ENCODE results near the gene ADAP1.
"Not testable (repeated sequence)": the region's sequence is repeated elsewhere in the genome, so short reads cannot be mapped to it uniquely, and the experiment has no call there.

Gene ADAP1

GRCh38 chr7:935874-936385, 18.6 kb downstream of the ADAP1 start:
- no peak for DNase-seq

GRCh38 chr7:935164-935873, 19.2 kb downstream of the ADAP1 start:
- DNase-seq, result no peak

GRCh38 chr7:934469-935163, 19.9 kb downstream of the ADAP1 start:
- no peak for DNase-seq

- DNase-seq, result no peak
Observed at GRCh38 chr7:932651-932975, 21.9 kb downstream of the ADAP1 start.

GRCh38 chr7:931871-932650, 22.4 kb downstream of the ADAP1 start:
- no peak for DNase-seq

- DNase-seq, result no peak
Observed at GRCh38 chr7:930975-931758, 23.3 kb downstream of the ADAP1 start.

GRCh38 chr7:929311-929711, 25.2 kb downstream of the ADAP1 start:
- DNase-seq, result no peak

GRCh38 chr7:927031-927671, 27.3 kb downstream of the ADAP1 start:
- no peak for DNase-seq

- no peak for DNase-seq
Observed at GRCh38 chr7:926061-927030, 28.1 kb downstream of the ADAP1 start.

GRCh38 chr7:925601-926000, 28.9 kb downstream of the ADAP1 start:
- DNase-seq, result no peak

- DNase-seq, result no peak
Observed at GRCh38 chr7:924541-925231, 29.8 kb downstream of the ADAP1 start.

- DNase-seq, result not testable (repeated sequence)
Observed at GRCh38 chr7:924042-924441, 30.4 kb downstream of the ADAP1 start.

GRCh38 chr7:923108-924041, 31.1 kb downstream of the ADAP1 start:
- no peak for DNase-seq

- DNase-seq, result no peak
Observed at GRCh38 chr7:922334-923107, 32.0 kb downstream of the ADAP1 start.

GRCh38 chr7:921581-922333, 32.7 kb downstream of the ADAP1 start:
- no peak for DNase-seq

- DNase-seq, result no peak
Observed at GRCh38 chr7:921071-921461, 33.4 kb downstream of the ADAP1 start.

- no peak for DNase-seq
Observed at GRCh38 chr7:920351-921070, 34.0 kb downstream of the ADAP1 start.
